LNCAP (cell line): ENCODE results near the gene TAS2R39.

Experiments used
- TF ChIP-seq, protein P1 (sequence below): fragments of 450-650 bp; IDR thresholded peaks from 2 replicates; pipeline ENCODE4 v1.5.1; 2017; ENCODE audit warnings: mild to moderate bottlenecking

Gene TAS2R39

DNA sequence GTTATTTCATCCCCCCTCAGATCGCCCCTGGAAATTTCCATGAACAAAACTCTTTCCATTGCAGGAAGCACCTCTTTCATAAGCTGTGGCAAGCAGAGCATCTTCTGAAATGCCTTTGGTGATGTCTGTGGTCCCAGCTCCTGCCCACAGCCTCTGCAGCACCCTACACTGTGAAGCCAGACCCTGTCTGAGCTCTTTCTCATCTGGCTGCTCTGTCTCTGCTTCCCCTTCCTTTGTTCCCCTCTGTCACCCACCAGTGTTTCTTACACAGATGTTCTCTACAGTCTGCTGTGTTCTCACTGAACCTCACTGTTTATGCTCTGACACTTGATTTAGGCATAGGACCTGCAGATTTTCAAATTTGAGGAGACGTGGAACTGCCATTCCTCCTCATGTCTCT is 1.9 kb upstream of the TAS2R39 start:
- TF ChIP-seq, protein P1, sequence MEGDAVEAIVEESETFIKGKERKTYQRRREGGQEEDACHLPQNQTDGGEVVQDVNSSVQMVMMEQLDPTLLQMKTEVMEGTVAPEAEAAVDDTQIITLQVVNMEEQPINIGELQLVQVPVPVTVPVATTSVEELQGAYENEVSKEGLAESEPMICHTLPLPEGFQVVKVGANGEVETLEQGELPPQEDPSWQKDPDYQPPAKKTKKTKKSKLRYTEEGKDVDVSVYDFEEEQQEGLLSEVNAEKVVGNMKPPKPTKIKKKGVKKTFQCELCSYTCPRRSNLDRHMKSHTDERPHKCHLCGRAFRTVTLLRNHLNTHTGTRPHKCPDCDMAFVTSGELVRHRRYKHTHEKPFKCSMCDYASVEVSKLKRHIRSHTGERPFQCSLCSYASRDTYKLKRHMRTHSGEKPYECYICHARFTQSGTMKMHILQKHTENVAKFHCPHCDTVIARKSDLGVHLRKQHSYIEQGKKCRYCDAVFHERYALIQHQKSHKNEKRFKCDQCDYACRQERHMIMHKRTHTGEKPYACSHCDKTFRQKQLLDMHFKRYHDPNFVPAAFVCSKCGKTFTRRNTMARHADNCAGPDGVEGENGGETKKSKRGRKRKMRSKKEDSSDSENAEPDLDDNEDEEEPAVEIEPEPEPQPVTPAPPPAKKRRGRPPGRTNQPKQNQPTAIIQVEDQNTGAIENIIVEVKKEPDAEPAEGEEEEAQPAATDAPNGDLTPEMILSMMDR = no peak

GRCh38 chr7:143185551-143185950 is 2.3 kb downstream of the TAS2R39 start:
- TF ChIP-seq, protein P1 = no peak

- TF ChIP-seq, protein P1 = no peak
Observed at GRCh38 chr7:143188994-143189393, 5.8 kb downstream of the TAS2R39 start.

GRCh38 chr7:143193880-143194279 is 10.7 kb downstream of the TAS2R39 start:
- TF ChIP-seq, protein P1 = no peak

GRCh38 chr7:143199040-143199439 is 15.8 kb downstream of the TAS2R39 start:
- TF ChIP-seq, protein P1 = no peak

GRCh38 chr7:143202161-143202560 is 18.9 kb downstream of the TAS2R39 start:
- TF ChIP-seq, protein P1 = no peak

DNA sequence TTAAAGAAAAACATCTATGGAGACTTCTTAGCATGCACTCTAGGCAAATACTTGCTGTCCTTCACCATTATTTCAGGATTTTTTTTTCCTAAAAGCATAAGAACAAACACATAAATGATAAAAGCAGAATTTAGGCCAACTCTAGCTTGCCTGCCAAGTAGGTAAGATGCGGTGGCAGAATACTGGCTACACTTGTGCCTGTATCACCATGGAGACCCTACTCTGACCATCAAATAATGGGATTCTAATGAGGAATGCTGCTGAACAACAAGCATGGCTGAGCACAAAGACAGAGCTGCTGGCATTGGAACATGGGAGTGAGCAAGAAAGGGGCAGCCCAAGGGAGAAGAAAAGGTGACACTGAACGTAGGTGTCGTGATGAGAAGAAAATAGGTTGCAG is 20.2 kb downstream of the TAS2R39 start:
- TF ChIP-seq, protein P1 = no peak

- TF ChIP-seq, protein P1 = no peak
Observed at GRCh38 chr7:143205560-143206293, 22.5 kb downstream of the TAS2R39 start.
